ENCODE data around the gene KIF5C.

Gene KIF5C

DNA sequence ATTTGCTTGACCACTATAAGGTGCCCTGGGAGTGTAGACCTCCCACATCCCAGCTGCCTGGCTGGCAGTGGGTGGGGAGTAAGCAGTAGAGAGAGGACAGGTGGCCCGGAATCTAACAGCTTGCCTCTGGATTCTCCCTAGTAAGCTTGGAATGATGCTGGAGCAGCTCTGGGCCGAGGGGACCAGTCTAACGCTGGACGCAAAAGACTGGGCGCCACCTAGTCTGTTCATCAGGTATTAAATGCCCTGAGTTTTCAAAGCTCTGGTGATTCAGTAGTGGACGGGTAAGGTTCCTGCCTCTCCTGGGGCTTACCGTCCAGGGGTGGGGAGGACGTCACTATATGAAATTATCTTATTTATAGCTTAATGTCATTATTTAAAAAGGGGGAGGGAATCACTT, 162.8 kb downstream of the KIF5C start:
- no peak overlapping the region for H3K4me3 ChIP-seq (ENCODE audit: low read depth in 1 of 5, low read length in 5 of 5)

DNA sequence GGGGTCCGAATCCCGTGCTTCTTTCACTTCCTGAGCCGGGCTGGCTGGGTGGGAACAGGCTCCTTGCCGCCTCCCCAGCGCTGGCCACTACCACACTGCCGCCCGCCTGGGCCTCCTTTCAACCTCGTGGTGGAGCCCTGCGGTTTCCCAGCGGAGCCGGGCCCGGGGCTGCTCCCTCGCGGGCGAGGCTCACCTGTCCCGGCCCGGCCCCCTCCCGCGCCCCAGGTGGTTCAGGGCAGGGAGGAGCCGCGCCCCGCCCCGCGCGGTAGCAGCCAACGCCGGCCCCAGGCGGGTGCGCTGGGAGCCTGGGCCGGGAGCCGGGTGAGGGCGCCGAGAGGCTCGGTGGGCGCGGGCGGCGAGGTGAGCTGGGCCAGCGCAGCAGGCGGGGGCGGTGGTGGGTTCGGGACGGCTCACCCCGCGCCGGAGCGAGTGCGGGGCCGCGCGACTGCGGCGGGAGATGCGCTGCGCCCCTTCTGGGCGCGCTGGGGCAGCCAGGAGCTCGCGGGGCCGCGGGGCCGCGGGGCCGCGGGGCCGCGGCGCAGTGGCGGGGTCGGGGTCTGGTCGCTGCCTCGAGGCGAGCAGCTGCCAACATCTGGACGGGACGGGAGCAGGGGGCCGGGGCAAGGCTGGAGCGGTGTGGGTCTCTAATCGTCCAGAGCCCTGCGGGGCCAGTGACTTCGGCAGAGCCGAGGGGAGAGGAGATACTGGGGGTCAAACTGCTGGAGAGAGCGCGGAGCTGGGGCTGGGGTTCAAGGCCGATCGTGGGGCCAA, 163.6 kb downstream of the KIF5C start, which contains the start of gene LYPD6B:
TSS of gene LYPD6B (plus strand) at position 258 of the 771 bp plus-strand sequence. CDS start 92,250 bp downstream, outside the sequence.
- no peaks in the 10 kb centered on the region for H3K36me3 ChIP-seq (ENCODE audit: control insufficient read depth in 5 of 5, insufficient read depth in 5 of 5, low read length in 5 of 5)
- H3K4me3 ChIP-seq (ENCODE audit: low read depth in 1 of 5, low read length in 5 of 5) = peak within 1 kb of the TSS in 1 of 5 donors; percentile 37
- H3K27ac ChIP-seq (ENCODE audit: low read depth, low read length) = no peak within 1 kb of the TSS
- H3K4me1 ChIP-seq (ENCODE audit: control insufficient read depth in 5 of 5, insufficient read depth in 5 of 5, low read length in 5 of 5) = peaks cover 0 to 11% (median 3%) of the 10 kb centered on the region in 5 donors
- H3K9me3 ChIP-seq (ENCODE audit: control insufficient read depth in 5 of 5, low read length in 5 of 5) = no peaks in the 10 kb centered on the region
- H3K9ac ChIP-seq (ENCODE audit: low read length in 5 of 5) = no peak within 1 kb of the TSS
- H3K27me3 ChIP-seq (ENCODE audit: control insufficient read depth in 5 of 5, insufficient read depth in 4 of 5, low read length in 5 of 5) = peaks cover 17 to 31% (median 25%) of the 10 kb centered on the region in 5 donors

More for the DNA sequence above, 162.8 kb downstream of the KIF5C start:
- H3K9me3 ChIP-seq (ENCODE audit: control insufficient read depth in 5 of 5, low read length in 5 of 5) = no peaks in the 10 kb centered on the region
- no peak overlapping the region for H3K9ac ChIP-seq (ENCODE audit: low read length in 5 of 5)
- no peak overlapping the region for H3K27ac ChIP-seq (ENCODE audit: low read depth, low read length)
- peaks cover 17 to 36% (median 25%) of the 10 kb centered on the region in 5 donors for H3K27me3 ChIP-seq (ENCODE audit: control insufficient read depth in 5 of 5, insufficient read depth in 4 of 5, low read length in 5 of 5)
- H3K36me3 ChIP-seq (ENCODE audit: control insufficient read depth in 5 of 5, insufficient read depth in 5 of 5, low read length in 5 of 5) = no peaks in the 10 kb centered on the region
- peaks cover 0 to 11% (median 3%) of the 10 kb centered on the region in 5 donors for H3K4me1 ChIP-seq (ENCODE audit: control insufficient read depth in 5 of 5, insufficient read depth in 5 of 5, low read length in 5 of 5)

DNA sequence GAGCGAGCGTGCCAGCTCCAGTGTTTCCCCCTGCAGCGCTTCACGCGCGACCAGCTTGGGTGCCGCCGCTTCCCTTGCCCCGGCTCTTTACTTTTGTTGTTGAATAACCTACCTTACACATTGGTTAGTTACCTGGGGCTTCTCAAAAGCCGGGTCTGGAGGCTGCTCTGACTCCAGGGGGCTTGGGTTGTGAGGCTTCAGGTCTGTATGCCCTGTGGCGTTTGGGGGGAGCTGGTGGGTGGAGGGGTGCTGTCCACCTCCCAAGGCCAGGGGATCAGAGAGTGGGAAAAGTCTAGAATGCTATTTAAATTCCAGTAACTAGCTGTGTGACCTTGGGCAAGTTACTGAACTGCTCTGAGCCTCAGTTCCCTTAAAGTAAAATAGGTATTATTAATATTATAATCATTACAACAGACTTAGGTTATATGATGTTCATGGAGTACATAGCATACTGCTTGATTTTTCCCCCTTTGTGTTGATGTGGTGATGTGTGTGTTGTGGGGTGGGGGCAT, 164.2 kb downstream of the KIF5C start:
- no peak overlapping the region for H3K9ac ChIP-seq (ENCODE audit: low read length in 5 of 5)
- no peak overlapping the region for H3K4me3 ChIP-seq (ENCODE audit: low read depth in 1 of 5, low read length in 5 of 5)
- no peak overlapping the region for H3K27ac ChIP-seq (ENCODE audit: low read depth, low read length)

DNA sequence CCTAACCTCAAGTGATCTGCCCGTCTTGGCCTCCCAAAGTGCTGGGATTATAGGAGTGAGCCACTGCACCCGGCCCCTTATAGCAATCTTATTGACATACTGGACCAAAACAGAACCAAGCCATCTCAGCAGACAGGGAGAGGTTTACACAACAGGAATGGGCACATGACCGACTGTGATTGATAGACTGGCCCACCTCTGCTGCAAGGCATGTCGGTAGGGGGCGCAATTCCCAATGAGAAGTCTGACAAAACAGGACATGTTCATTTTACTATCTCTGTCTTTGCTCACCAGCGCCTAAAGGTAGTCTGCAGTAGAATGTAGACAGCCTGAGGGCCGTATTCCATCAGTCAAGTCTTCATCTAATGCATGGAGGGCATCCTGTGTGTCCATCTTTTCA, 165.4 kb downstream of the KIF5C start:
- H3K9me3 ChIP-seq (ENCODE audit: control insufficient read depth in 5 of 5, low read length in 5 of 5) = peaks cover 0 to 3% (median 0%) of the 10 kb centered on the region in 5 donors
- no peaks in the 10 kb centered on the region for H3K36me3 ChIP-seq (ENCODE audit: control insufficient read depth in 5 of 5, insufficient read depth in 5 of 5, low read length in 5 of 5)
- no peak overlapping the region for H3K27ac ChIP-seq (ENCODE audit: low read depth, low read length)
- peaks cover 0 to 11% (median 3%) of the 10 kb centered on the region in 5 donors for H3K4me1 ChIP-seq (ENCODE audit: control insufficient read depth in 5 of 5, insufficient read depth in 5 of 5, low read length in 5 of 5)
- no peak overlapping the region for H3K9ac ChIP-seq (ENCODE audit: low read length in 5 of 5)
- peaks cover 17 to 31% (median 25%) of the 10 kb centered on the region in 5 donors for H3K27me3 ChIP-seq (ENCODE audit: control insufficient read depth in 5 of 5, insufficient read depth in 4 of 5, low read length in 5 of 5)
- no peak overlapping the region for H3K4me3 ChIP-seq (ENCODE audit: low read depth in 1 of 5, low read length in 5 of 5)

More for the DNA sequence above, 164.2 kb downstream of the KIF5C start:
- H3K4me1 ChIP-seq (ENCODE audit: control insufficient read depth in 5 of 5, insufficient read depth in 5 of 5, low read length in 5 of 5) = peaks cover 0 to 11% (median 3%) of the 10 kb centered on the region in 5 donors
- peaks cover 17 to 31% (median 25%) of the 10 kb centered on the region in 5 donors for H3K27me3 ChIP-seq (ENCODE audit: control insufficient read depth in 5 of 5, insufficient read depth in 4 of 5, low read length in 5 of 5)
- no peaks in the 10 kb centered on the region for H3K36me3 ChIP-seq (ENCODE audit: control insufficient read depth in 5 of 5, insufficient read depth in 5 of 5, low read length in 5 of 5)
- H3K9me3 ChIP-seq (ENCODE audit: control insufficient read depth in 5 of 5, low read length in 5 of 5) = no peaks in the 10 kb centered on the region

- Histone ChIP-seq H3K9ac (ENCODE audit: low read length in 5 of 5) (no peak overlapping the region), H3K27me3 (ENCODE audit: control insufficient read depth in 5 of 5, insufficient read depth in 4 of 5, low read length in 5 of 5) (peaks cover 17 to 29% (median 22%) of the 10 kb centered on the region in 5 donors), H3K4me3 (ENCODE audit: low read depth in 1 of 5, low read length in 5 of 5) (no peak overlapping the region), H3K4me1 (ENCODE audit: control insufficient read depth in 5 of 5, insufficient read depth in 5 of 5, low read length in 5 of 5) (peaks cover 0 to 11% (median 3%) of the 10 kb centered on the region in 5 donors), H3K36me3 (ENCODE audit: control insufficient read depth in 5 of 5, insufficient read depth in 5 of 5, low read length in 5 of 5) (no peaks in the 10 kb centered on the region), H3K27ac (ENCODE audit: low read depth, low read length) (no peak overlapping the region), H3K9me3 (ENCODE audit: control insufficient read depth in 5 of 5, low read length in 5 of 5) (peaks cover 0 to 8% (median 3%) of the 10 kb centered on the region in 5 donors)
Observed at GRCh38 chr2:149041482-149041881, 166.5 kb downstream of the KIF5C start.

DNA sequence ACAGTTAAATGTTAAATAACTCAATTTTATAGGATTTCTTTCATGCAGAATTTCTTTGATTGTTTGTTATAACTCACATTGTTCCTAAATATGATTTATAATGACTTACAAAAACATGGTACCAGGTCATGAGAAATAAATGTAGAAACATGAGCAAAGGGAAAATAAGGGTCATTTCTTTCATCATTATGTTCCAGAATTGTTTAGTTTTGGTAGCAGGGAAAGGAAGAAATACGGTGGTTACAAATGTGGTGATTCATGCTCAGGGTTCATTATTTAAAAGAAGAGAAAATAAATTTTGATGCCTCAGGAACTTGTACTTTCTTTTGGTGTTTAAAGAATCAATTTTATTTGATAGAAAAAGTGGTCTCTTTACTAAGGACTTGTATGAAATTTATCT, 167.9 kb downstream of the KIF5C start:
- H3K4me1 ChIP-seq (ENCODE audit: control insufficient read depth in 5 of 5, insufficient read depth in 5 of 5, low read length in 5 of 5) = peaks cover 0 to 11% (median 3%) of the 10 kb centered on the region in 5 donors
- peaks cover 7 to 15% (median 11%) of the 10 kb centered on the region in 5 donors for H3K27me3 ChIP-seq (ENCODE audit: control insufficient read depth in 5 of 5, insufficient read depth in 4 of 5, low read length in 5 of 5)
- no peaks in the 10 kb centered on the region for H3K36me3 ChIP-seq (ENCODE audit: control insufficient read depth in 5 of 5, insufficient read depth in 5 of 5, low read length in 5 of 5)
- H3K9me3 ChIP-seq (ENCODE audit: control insufficient read depth in 5 of 5, low read length in 5 of 5) = peaks cover 0 to 10% (median 3%) of the 10 kb centered on the region in 5 donors
- no peak overlapping the region for H3K4me3 ChIP-seq (ENCODE audit: low read depth in 1 of 5, low read length in 5 of 5)
- no peak overlapping the region for H3K9ac ChIP-seq (ENCODE audit: low read length in 5 of 5)
- H3K27ac ChIP-seq (ENCODE audit: low read depth, low read length) = no peak overlapping the region

DNA sequence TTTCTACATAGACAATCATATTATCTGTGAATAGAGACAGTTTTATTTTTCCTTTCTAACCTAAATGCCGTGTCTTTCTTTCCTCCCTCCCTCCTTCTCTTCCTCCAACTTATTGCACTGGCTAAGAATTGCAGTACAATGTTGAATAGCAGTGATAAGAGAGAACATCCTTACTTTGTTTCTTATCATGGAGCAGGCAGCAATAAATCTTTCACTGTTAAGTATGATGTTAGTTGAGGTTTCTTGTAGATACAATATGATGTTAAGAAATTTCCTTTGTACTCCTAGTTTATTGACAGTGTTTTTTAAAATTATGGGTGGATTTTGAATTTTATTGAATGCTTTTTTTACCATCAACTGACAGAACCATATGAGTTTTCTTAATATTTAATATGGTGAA, 169.5 kb downstream of the KIF5C start:
- H3K36me3 ChIP-seq (ENCODE audit: control insufficient read depth in 5 of 5, insufficient read depth in 5 of 5, low read length in 5 of 5) = no peaks in the 10 kb centered on the region
- no peak overlapping the region for H3K4me3 ChIP-seq (ENCODE audit: low read depth in 1 of 5, low read length in 5 of 5)
- peaks cover 0 to 13% (median 3%) of the 10 kb centered on the region in 5 donors for H3K9me3 ChIP-seq (ENCODE audit: control insufficient read depth in 5 of 5, low read length in 5 of 5)
- no peak overlapping the region for H3K27ac ChIP-seq (ENCODE audit: low read depth, low read length)
- H3K9ac ChIP-seq (ENCODE audit: low read length in 5 of 5) = no peak overlapping the region
- H3K27me3 ChIP-seq (ENCODE audit: control insufficient read depth in 5 of 5, insufficient read depth in 4 of 5, low read length in 5 of 5) = peaks cover 0 to 4% (median 3%) of the 10 kb centered on the region in 5 donors
- H3K4me1 ChIP-seq (ENCODE audit: control insufficient read depth in 5 of 5, insufficient read depth in 5 of 5, low read length in 5 of 5) = peaks cover 0 to under 1% (median 0%) of the 10 kb centered on the region in 5 donors

- H3K27me3 ChIP-seq (ENCODE audit: control insufficient read depth in 5 of 5, insufficient read depth in 4 of 5, low read length in 5 of 5) = no peaks in the 10 kb centered on the region
- no peaks in the 10 kb centered on the region for H3K36me3 ChIP-seq (ENCODE audit: control insufficient read depth in 5 of 5, insufficient read depth in 5 of 5, low read length in 5 of 5)
- H3K4me3 ChIP-seq (ENCODE audit: low read depth in 1 of 5, low read length in 5 of 5) = no peak overlapping the region
- H3K9me3 ChIP-seq (ENCODE audit: control insufficient read depth in 5 of 5, low read length in 5 of 5) = peaks cover 0 to 13% (median 3%) of the 10 kb centered on the region in 5 donors
- peaks cover 0 to 12% (median 9%) of the 10 kb centered on the region in 5 donors for H3K4me1 ChIP-seq (ENCODE audit: control insufficient read depth in 5 of 5, insufficient read depth in 5 of 5, low read length in 5 of 5)
- no peak overlapping the region for H3K9ac ChIP-seq (ENCODE audit: low read length in 5 of 5)
- no peak overlapping the region for H3K27ac ChIP-seq (ENCODE audit: low read depth, low read length)
Observed at GRCh38 chr2:149047118-149047517, 172.1 kb downstream of the KIF5C start.

DNA sequence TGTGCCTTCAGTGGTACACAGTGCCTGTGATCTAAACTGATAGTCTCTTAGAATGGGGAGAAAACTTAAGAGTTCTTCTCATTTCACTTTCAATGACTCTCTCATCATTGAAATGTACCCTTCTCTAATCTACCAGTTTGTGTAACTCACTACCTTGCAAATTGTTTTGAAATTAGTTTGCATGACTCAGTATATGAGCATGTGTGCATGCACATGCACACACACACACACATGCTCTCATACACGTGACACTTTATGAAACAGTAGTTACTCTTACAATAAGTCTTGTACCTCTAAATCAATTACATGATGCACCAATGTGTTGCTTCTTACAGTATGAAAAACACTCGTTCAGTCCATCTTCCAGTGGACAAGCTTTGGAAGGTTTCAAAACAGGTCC, 174.1 kb downstream of the KIF5C start:
- no peak overlapping the region for H3K27ac ChIP-seq (ENCODE audit: low read depth, low read length)
- no peak overlapping the region for H3K4me3 ChIP-seq (ENCODE audit: low read depth in 1 of 5, low read length in 5 of 5)
- H3K36me3 ChIP-seq (ENCODE audit: control insufficient read depth in 5 of 5, insufficient read depth in 5 of 5, low read length in 5 of 5) = no peaks in the 10 kb centered on the region
- H3K9ac ChIP-seq (ENCODE audit: low read length in 5 of 5) = no peak overlapping the region
- peaks cover 0 to 13% (median 3%) of the 10 kb centered on the region in 5 donors for H3K9me3 ChIP-seq (ENCODE audit: control insufficient read depth in 5 of 5, low read length in 5 of 5)
- peaks cover 0 to 12% (median 9%) of the 10 kb centered on the region in 5 donors for H3K4me1 ChIP-seq (ENCODE audit: control insufficient read depth in 5 of 5, insufficient read depth in 5 of 5, low read length in 5 of 5)
- no peaks in the 10 kb centered on the region for H3K27me3 ChIP-seq (ENCODE audit: control insufficient read depth in 5 of 5, insufficient read depth in 4 of 5, low read length in 5 of 5)

DNA sequence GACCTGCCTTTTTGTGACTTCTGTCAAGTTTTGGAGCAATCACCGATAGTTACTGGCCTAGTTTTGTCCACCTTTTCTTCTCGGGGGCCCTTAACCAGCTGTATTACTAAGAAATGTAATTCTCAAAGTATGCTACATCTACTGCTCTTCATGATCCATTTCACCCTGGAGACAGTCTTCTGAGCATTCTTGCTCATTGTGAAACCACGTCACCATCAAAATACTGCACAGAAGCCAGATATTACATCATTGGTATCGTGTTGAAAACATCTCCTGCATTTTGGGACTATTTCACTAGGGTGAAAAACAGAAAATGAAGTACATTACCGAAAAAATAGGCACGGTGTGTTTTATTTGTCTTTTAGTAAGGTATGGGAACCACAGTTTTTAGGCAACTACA, 175.2 kb downstream of the KIF5C start:
- no peaks in the 10 kb centered on the region for H3K27me3 ChIP-seq (ENCODE audit: control insufficient read depth in 5 of 5, insufficient read depth in 4 of 5, low read length in 5 of 5)
- no peak overlapping the region for H3K27ac ChIP-seq (ENCODE audit: low read depth, low read length)
- H3K9me3 ChIP-seq (ENCODE audit: control insufficient read depth in 5 of 5, low read length in 5 of 5) = peaks cover 0 to 13% (median 3%) of the 10 kb centered on the region in 5 donors
- H3K36me3 ChIP-seq (ENCODE audit: control insufficient read depth in 5 of 5, insufficient read depth in 5 of 5, low read length in 5 of 5) = no peaks in the 10 kb centered on the region
- peaks cover 0 to 12% (median 9%) of the 10 kb centered on the region in 5 donors for H3K4me1 ChIP-seq (ENCODE audit: control insufficient read depth in 5 of 5, insufficient read depth in 5 of 5, low read length in 5 of 5)
- peak overlapping the region in 1 of 5 donors; percentile 11 for H3K4me3 ChIP-seq (ENCODE audit: low read depth in 1 of 5, low read length in 5 of 5)
- H3K9ac ChIP-seq (ENCODE audit: low read length in 5 of 5) = no peak overlapping the region

Measured in subcutaneous abdominal adipose tissue (tissue), 5 donors.